ENCODE results near the gene FCRL6. TPM values are rescaled to one million over a fixed set of nuclear protein-coding genes. Genes with fewer than 3 reads are reported as not detected.

FCRL6 gene
- total RNA-seq, 1 experiment from 2014 or later: not detected

DNA sequence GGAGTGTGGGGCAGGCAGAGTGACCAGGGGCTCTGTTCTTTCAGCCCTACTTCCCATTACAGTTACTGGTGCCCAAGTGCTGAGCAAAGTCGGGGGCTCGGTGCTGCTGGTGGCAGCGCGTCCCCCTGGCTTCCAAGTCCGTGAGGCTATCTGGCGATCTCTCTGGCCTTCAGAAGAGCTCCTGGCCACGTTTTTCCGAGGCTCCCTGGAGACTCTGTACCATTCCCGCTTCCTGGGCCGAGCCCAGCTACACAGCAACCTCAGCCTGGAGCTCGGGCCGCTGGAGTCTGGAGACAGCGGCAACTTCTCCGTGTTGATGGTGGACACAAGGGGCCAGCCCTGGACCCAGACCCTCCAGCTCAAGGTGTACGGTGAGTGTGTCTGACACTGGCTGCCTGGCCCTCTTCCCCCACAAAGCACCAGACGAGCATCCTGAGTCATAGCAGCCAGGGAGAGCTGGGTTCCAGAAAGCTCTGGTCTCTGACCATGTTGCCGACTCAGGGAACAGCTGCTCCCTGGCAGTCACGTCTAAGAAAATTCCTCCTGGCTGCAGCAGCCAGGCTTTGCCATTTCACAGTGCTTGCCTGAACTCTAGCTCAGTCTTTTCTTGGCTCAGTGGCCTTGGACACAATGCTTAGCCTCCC lies 27.8 kb downstream of the FCRL6 start:
- H3K36me3 ChIP-seq (ENCODE audit: control insufficient read depth, insufficient read depth, low read length): no peaks in the 10 kb centered on the region
- peaks cover 5% of the 10 kb centered on the region; the same call in 1 of the 2 replicates for H3K4me1 ChIP-seq
- intact Hi-C loops (cut with micrococcal nuclease; ENCODE audit: unreplicated experiment): no loop called here
- Mint-ChIP-seq H3K27ac (ENCODE audit: unreplicated experiment) (no peak overlapping the region), H3K9me3 (ENCODE audit: unreplicated experiment) (no peaks in the 10 kb centered on the region), H3K4me1 (ENCODE audit: low read depth, unreplicated experiment) (peaks cover 13% of the 10 kb centered on the region), H3K4me3 (ENCODE audit: unreplicated experiment) (no peak overlapping the region), H3K36me3 (ENCODE audit: insufficient read depth, unreplicated experiment) (no peaks in the 10 kb centered on the region), H3K27me3 (ENCODE audit: insufficient read depth, unreplicated experiment) (no peaks in the 10 kb centered on the region)
- CTCF ChIA-PET: no interaction called here
- TF ChIP-seq, protein P1, sequence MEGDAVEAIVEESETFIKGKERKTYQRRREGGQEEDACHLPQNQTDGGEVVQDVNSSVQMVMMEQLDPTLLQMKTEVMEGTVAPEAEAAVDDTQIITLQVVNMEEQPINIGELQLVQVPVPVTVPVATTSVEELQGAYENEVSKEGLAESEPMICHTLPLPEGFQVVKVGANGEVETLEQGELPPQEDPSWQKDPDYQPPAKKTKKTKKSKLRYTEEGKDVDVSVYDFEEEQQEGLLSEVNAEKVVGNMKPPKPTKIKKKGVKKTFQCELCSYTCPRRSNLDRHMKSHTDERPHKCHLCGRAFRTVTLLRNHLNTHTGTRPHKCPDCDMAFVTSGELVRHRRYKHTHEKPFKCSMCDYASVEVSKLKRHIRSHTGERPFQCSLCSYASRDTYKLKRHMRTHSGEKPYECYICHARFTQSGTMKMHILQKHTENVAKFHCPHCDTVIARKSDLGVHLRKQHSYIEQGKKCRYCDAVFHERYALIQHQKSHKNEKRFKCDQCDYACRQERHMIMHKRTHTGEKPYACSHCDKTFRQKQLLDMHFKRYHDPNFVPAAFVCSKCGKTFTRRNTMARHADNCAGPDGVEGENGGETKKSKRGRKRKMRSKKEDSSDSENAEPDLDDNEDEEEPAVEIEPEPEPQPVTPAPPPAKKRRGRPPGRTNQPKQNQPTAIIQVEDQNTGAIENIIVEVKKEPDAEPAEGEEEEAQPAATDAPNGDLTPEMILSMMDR (IDR thresholded peaks at IDR 0.05; ENCODE audit: insufficient read depth in 1 of 2, low read depth in 1 of 2, low read length in 1 of 2, severe bottlenecking in 1 of 2, unreplicated experiment in 1 of 2): no peak
- no peaks in the 10 kb centered on the region for H3K27me3 ChIP-seq (replicated peaks; ENCODE audit: control insufficient read depth, insufficient read depth, low read length)
- no peak for DNase-seq
- no peak overlapping the region for H3K4me3 ChIP-seq (ENCODE audit: low read depth, low read length)
- no peaks in the 10 kb centered on the region for H3K9me3 ChIP-seq
- no TSS peak for BruUV-seq (replicated peaks)
- POLR2A ChIA-PET: no interaction called here

DNA sequence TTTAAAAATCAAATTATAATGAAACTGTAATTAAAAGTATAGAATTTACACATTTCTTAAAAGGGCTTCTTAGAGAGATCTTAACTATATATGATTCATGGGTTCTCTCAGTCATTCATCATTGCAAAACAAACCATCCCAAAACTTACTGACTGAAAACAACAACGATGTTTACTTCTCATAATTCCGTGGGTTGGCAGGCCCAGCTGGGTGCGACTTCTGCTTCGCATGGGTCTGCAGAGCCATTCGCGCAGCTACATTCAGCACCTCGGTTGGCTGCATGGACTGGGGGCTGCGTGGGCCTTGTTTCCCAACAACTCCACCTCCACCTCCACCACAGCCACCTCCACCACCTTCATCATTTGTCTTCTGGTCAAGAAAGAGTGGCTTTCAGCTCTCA lies 28.6 kb downstream of the FCRL6 start:
- Histone ChIP-seq H3K36me3 (ENCODE audit: control insufficient read depth, insufficient read depth, low read length) (no peaks in the 10 kb centered on the region), H3K9me3 (no peaks in the 10 kb centered on the region), H3K4me1 (no peaks in the 10 kb centered on the region), H3K4me3 (ENCODE audit: low read depth, low read length) (no peak overlapping the region), H3K27me3 (replicated peaks; ENCODE audit: control insufficient read depth, insufficient read depth, low read length) (no peaks in the 10 kb centered on the region)
- H3K27ac Mint-ChIP-seq (ENCODE audit: unreplicated experiment): no peak overlapping the region
- no TSS peak for BruUV-seq (replicated peaks)
- no peaks in the 10 kb centered on the region for H3K9me3 Mint-ChIP-seq (ENCODE audit: unreplicated experiment)
- CTCF ChIA-PET: no interaction called here
- no peak overlapping the region for H3K4me3 Mint-ChIP-seq (ENCODE audit: unreplicated experiment)
- H3K27me3 Mint-ChIP-seq (ENCODE audit: insufficient read depth, unreplicated experiment): no peaks in the 10 kb centered on the region
- H3K4me1 Mint-ChIP-seq (ENCODE audit: low read depth, unreplicated experiment): peaks cover 6% of the 10 kb centered on the region
- POLR2A ChIA-PET: no interaction called here
- intact Hi-C loops (cut with micrococcal nuclease; ENCODE audit: unreplicated experiment): no loop called here
- TF ChIP-seq, protein P1 (IDR thresholded peaks at IDR 0.05; ENCODE audit: insufficient read depth in 1 of 2, low read depth in 1 of 2, low read length in 1 of 2, severe bottlenecking in 1 of 2, unreplicated experiment in 1 of 2): no peak
- no peak for DNase-seq
- H3K36me3 Mint-ChIP-seq (ENCODE audit: insufficient read depth, unreplicated experiment): no peaks in the 10 kb centered on the region

DNA sequence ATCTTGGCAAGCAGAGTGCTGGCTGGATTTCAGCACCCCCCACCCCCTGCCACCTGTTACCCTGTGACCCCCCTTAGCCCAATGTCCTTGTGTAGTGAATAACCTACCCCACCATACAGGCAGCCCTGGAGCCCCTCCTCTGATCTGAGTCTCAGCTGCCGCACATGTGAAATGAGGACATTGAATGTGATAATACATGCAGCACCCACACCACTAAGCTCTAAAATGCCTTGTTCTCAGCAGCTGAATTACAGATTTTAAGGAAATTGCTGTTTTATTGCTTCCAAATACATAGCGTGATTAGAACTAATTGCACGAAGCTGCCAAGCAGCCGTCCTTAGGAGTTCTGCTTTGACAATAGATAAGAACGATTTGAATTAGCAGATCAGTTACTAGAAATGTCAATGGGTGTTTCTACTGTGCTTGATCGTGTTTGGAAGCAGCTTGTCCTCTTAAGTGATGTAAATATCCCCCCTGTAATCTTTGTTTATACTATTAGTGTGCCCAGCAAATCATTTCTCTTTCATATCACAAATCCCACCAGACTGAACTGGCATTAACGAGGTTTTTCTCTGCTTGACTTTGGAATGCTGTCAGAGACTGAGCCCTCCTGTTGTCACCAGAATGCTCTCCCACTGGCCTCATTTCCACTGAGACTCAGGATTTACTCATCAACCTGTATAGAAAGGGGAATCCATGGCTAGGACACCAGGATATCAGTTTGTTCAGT lies 29.4 kb downstream of the FCRL6 start:
- TF ChIP-seq, protein P1 (IDR thresholded peaks at IDR 0.05; ENCODE audit: insufficient read depth in 1 of 2, low read depth in 1 of 2, low read length in 1 of 2, severe bottlenecking in 1 of 2, unreplicated experiment in 1 of 2): no peak
- ChIA-PET CTCF (interaction anchor here (1.1 kb wide), 1 partner anchor 62 kb away, joined by 3 read pairs; no protein-coding TSS in a partner anchor), POLR2A (no interaction called here)
- Histone ChIP-seq H3K36me3 (ENCODE audit: control insufficient read depth, insufficient read depth, low read length) (no peaks in the 10 kb centered on the region), H3K4me3 (ENCODE audit: low read depth, low read length) (no peak overlapping the region), H3K9me3 (no peaks in the 10 kb centered on the region), H3K4me1 (no peaks in the 10 kb centered on the region), H3K27me3 (replicated peaks; ENCODE audit: control insufficient read depth, insufficient read depth, low read length) (no peaks in the 10 kb centered on the region)
- Mint-ChIP-seq H3K4me3 (ENCODE audit: unreplicated experiment) (no peak overlapping the region), H3K4me1 (ENCODE audit: low read depth, unreplicated experiment) (peaks cover 2% of the 10 kb centered on the region), H3K27me3 (ENCODE audit: insufficient read depth, unreplicated experiment) (no peaks in the 10 kb centered on the region), H3K9me3 (ENCODE audit: unreplicated experiment) (no peaks in the 10 kb centered on the region), H3K36me3 (ENCODE audit: insufficient read depth, unreplicated experiment) (no peaks in the 10 kb centered on the region), H3K27ac (ENCODE audit: unreplicated experiment) (no peak overlapping the region)
- no peak for DNase-seq
- no TSS peak for BruUV-seq (replicated peaks)
- intact Hi-C loops (cut with micrococcal nuclease; ENCODE audit: unreplicated experiment): no loop called here

Data from Caco-2 (cell line).